GM21423 (cell line): ENCODE results near the gene TFIP11.

ENCODE experiments used
- ATAC-seq: cut with Tn5 transposase; IDR thresholded peaks from one replicate; pipeline ENCODE4 v1.9.1; 2021; ENCODE audit warnings: mild to moderate bottlenecking, moderate library complexity; ENCODE audit not compliant: unreplicated experiment

The TFIP11 gene

GRCh38 chr22:26479792-26480610 lies 32.3 kb downstream of the TFIP11 start:
- ATAC-seq, result no peak

DNA sequence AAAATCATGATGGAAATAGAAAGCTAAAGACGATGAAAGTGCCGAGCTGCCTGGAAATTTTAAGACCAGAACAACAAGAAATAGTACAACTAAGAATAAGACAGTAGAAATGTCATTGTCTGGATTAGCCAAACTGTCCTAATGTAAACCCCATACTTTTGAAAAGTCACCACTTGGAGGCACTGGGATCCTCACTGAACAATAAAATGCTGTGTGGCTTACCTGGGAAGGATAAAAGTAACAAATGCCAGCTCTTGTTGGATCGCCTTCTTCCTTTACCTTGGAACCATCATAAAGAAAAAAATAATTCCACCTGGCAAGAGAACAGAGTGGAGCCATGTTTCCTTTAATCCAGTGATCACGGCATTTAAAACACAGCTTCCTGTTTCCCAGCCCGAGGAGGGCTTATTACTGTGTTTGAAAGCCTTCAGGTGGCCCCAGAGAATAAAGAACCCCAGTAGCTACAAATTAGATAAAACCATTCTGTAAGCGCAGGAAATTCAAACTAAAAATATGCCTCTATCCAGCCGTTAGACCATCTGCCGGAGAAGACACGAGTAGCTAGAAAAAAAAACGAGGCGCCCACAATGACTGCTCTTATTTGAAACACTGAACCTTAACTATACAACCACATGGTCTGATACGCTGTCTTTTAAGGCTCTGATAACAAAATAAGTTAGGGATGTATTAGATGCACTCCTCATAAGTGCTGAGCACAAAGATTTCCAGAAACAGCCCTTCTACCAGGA lies 33.1 kb downstream of the TFIP11 start:
- ATAC-seq, result no peak

DNA sequence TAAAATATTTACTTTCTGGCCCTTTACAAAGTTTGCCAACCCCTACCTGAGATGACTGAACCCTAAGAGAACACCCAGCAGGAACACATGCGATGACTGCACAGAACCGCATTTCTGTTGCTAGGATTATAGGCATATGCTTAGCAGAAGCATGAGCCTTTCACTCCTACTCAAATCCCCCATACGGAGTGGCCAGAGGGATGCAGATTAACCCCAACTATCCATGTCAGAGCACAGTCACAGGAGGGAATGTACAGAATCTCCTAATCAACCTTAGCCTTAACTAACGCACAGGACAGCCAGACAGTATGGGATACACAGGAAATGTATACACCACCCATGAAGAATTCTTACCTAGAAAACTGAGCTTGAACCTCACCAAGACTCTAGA lies 34.9 kb downstream of the TFIP11 start:
- ATAC-seq, result no peak

DNA sequence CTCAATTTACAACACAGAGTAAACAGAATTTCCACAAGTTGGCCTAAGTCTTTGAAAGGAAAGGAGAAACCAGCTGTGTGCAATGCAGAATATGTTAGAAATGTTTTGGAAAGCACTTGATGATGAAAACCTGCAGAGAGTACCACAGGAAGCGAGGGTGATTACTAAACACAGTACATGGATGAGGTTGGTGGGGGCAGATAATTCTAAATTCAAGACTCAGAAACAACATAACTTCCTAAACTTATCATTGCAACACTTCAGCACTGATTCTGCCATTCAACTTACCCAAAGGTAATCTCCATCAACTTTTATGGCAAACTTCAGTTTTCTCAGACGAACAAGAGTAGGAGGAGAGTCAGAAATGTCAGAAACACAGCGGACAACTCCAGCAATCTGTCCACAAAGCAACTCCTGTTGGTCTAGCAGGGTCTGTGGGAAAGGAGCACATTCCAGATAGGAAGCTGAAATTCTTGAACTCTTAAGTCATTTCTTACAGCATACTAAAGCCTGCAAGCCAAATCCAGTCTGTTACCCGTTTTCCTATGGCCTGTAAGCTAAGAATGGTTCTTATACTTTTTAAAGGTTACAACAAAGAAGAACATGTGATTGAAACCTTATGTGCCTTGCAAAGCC lies 35.5 kb downstream of the TFIP11 start:
- ATAC-seq, result no peak

DNA sequence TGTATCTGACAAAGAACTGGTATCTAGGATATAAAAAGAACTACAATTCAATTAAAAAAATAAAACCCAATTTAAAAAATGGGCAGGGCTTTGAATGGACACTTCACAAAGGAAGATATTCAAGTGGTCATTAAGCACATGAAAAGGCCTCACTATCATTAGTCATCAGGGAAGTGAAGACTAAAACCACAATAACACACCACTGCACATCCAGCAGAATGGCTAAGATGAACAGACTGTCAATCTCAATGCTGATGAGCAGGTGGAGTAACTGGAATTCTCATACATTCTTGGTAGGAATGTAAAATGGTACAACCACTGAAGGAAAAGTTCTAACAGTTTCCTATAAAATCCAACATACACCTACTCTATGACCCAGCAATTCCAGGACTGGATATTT lies 37.6 kb downstream of the TFIP11 start:
- no peak for ATAC-seq

- ATAC-seq, result no peak
Measured at GRCh38 chr22:26471522-26471921, 40.8 kb downstream of the TFIP11 start.

- no peak for ATAC-seq
Measured at GRCh38 chr22:26470807-26471206, 41.5 kb downstream of the TFIP11 start.

- no peak for ATAC-seq
Measured at GRCh38 chr22:26466196-26466595, 46.1 kb downstream of the TFIP11 start.

DNA sequence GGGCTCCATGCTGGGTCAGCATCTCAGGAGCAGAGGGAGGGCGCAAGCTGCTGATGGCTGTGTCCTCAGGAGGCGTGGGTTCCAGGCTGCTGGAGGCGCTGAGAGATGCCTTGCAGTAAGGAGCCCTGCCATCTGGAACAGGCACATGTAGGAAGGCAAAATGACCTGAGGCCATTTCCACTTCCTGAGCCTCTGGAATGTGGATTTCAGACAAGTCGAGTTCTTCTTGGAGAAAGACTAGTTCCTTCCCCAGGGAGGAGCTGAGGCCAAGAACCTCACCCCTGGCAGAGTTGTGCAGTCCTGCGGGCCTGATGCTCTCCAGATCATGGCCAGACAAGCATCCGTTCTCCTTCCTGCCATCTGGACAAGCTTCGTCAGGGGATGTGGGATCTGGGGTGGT lies 48.0 kb downstream of the TFIP11 start:
- no peak for ATAC-seq

DNA sequence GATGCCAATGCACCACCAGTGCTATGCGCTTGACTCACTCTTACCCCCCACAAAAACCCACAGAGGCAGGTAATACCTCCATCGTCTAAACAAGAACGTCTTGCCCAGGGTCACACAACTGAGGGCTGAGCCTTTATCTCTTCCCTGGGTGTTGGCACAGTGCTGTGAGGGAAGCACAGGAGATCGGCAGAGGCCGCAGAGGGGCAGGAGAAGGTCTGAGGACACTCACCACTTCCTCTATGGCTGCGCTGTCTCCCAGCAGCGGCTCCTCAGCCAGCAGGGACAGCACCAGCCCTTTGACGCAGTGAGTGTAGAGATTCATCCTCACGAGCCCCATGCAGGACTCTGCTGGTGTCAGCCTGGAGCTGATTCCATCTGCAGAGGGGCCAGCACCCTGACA lies 48.6 kb downstream of the TFIP11 start:
- no peak for ATAC-seq

- ATAC-seq, result no peak
Measured at GRCh38 chr22:26463101-26463661, 49.1 kb downstream of the TFIP11 start.

GRCh38 chr22:26462641-26463040 lies 49.6 kb downstream of the TFIP11 start:
- no peak for ATAC-seq

GRCh38 chr22:26462051-26462450 lies 50.2 kb downstream of the TFIP11 start:
- no peak for ATAC-seq

GRCh38 chr22:26461188-26461810 lies 51.0 kb downstream of the TFIP11 start:
- ATAC-seq, result no peak

- no peak for ATAC-seq
Measured at GRCh38 chr22:26460202-26460601, 52.1 kb downstream of the TFIP11 start.

GRCh38 chr22:26457661-26458272 lies 54.5 kb downstream of the TFIP11 start:
- ATAC-seq, result no peak

DNA sequence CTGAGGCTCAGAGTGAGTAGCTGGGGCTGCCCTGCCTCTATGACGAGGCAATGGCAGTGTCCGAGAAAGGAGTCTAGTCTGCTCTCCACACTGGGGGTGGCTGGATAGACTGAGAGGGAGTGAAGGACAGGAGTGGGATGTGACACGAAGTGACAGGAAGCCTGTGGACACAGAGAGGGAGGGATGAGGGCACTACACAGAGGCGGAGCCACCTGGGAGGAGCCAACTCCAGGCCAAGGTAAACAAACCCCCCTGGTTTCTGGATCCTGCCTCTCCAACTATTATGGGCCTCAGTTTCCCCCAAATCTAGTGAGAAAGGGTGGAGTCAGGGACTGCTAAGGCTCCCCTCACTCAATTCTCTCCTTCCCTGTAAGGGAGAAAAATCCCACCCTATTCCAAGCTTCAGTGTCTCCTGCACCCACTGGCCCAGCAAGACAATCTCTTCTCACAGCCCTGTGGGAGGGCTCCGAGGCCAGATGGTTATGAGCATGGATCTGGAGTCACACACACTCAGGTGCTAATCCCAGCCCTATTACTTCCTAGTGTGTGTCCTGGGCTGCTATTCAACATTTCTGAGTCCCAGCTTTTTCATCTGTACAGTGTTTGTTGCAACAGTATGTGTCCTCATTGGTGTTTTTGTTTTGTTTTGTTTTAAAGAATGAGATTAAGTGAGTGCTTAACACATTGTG lies 58.3 kb downstream of the TFIP11 start:
- ATAC-seq, result no peak

GRCh38 chr22:26453216-26453615 lies 59.1 kb downstream of the TFIP11 start:
- ATAC-seq, result no peak

DNA sequence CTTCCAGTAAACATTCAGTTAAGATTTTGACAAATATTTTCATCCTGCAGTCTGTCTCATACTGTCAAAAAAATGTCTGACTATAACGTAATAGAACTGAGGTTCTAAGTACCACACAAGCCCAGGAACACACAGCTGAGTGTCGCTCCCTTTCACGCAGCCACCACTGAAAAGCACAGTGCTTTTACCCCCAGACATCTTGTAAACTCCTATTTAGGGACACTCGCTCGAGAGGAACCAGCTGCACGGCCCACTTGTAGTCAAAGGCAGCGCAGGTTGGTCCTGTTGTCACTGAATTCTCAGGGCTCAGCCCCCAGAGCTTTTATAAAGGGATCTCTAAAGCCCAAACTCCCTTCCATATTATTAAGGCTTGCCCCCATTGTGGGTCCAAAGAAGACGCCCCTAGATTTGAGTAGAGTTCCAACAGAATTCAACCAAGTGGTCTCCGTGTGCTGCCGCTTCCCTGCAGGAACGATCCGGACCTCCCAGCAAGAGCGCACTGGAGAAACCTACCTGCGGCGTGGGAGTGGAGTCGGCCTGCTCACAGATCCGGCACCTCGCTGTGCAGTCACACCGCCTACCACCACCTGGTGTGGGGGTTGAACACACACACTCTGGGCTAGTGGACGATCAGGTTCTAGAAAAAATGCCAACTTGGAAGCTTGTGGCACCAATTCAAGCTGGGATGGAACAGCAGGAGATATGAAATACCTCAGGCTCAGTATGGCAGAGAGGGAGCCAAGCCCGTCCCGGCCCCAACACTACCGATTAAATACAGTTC lies 59.8 kb downstream of the TFIP11 start:
- no peak for ATAC-seq
